Measurements from ENCODE around the gene CIRBP.

CIRBP gene

GRCh38 chr19:1282588-1283206 lies 13.6 kb downstream of the CIRBP start:
- DNase-seq = no peak

DNA sequence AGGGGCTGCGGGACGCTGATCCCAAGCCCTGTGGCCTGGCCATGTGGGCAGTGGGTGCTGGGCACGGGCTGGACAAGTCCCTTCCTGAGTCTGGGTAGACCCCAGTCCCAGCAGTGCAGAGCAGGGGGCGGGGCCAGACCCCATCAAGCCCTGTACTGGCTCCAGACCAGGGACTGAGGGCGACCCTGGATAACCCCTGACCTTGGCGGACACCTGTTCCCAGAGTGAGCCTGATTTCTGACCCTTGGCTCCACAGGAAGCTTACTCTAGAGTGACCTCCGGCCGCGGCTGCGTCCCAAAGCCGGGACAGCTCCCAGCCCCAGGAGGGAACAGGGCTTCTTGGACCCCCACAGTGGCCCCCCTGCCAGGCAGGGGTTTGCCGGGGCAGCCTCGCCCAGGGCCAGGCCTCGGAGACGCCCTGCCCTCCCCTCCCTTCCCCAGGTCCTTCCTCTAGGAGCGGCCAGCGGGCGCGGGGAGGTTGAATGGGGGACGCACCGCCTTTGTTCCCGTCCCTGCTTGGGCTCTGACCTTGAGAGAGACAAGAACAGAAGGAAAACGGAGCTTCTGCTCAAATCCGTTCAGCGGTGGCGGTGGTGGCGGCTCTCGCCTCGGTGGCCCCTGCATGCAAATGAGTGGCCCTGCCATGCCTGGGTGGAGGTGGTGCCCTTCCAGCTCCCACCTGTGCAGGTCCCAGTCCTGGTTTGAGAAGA lies 14.2 kb downstream of the CIRBP start:
- DNase-seq = no peak

DNA sequence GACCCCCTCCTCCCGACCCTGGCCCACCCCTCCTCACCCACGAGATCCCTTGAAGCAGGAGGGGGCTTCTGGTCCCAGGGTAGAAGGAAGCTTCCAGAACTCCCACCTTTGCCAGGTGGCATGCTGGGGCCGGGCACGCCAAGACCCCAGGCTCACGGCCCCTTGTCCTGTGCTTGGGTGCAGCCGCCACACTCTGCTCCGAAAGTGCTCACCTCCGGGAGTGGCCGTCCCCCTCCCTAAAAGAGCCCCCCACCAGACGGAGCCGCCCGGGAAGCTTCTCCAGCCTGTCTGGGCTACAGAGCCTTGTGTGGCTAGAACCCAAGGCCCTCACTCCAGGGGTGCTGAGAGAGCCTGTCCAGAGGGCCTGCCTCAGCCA lies 14.8 kb downstream of the CIRBP start:
- no peak for DNase-seq

GRCh38 chr19:1284293-1284978 lies 15.3 kb downstream of the CIRBP start:
- DNase-seq = no peak

DNA sequence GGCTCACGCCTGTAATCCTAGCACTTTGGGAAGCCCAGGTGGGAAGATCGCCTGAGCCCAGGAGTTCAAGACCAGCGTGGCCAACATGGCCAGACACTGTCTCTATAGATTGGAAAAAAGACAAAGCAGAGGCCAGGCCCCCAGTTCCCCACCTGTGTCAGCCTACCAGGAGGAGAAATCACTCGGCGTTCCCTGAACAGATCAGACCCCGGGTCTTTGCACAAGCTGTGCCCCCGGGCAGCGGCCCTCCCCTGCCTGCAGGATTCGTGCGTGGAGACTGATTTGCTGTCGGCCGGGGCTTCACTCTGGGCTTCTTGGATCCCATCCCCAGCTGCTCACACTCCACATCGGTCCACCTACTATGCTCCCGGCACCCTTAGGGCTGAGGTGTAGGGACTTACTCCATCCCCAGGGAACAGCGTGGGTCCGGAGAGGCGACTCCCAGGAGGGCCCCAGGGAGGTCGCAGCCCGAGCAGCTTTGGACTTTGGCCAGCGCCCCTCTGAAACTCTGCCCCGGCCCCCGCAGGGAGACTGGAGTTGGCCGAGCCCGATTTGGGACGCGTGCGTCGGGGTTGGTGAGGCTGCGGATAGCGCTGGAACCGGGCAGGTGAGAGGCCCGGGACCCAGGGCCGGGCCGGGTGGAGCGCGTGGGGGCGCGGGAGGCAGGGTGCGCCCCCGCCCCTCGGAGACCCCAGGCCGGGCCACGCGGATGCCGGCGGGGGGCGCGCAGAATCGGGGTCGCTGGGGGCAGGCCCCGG lies 16.0 kb downstream of the CIRBP start:
- DNase-seq = no peak

- no peak for DNase-seq
Measured at GRCh38 chr19:1285737-1286360, 16.7 kb downstream of the CIRBP start, which contains the start of gene EFNA2. TSS of gene EFNA2 (plus strand) at chr19:1285873. CDS start at chr19:1286169, 296 bp downstream.

GRCh38 chr19:1286487-1287353 lies 17.6 kb downstream of the CIRBP start:
- DNase-seq = no peak

DNA sequence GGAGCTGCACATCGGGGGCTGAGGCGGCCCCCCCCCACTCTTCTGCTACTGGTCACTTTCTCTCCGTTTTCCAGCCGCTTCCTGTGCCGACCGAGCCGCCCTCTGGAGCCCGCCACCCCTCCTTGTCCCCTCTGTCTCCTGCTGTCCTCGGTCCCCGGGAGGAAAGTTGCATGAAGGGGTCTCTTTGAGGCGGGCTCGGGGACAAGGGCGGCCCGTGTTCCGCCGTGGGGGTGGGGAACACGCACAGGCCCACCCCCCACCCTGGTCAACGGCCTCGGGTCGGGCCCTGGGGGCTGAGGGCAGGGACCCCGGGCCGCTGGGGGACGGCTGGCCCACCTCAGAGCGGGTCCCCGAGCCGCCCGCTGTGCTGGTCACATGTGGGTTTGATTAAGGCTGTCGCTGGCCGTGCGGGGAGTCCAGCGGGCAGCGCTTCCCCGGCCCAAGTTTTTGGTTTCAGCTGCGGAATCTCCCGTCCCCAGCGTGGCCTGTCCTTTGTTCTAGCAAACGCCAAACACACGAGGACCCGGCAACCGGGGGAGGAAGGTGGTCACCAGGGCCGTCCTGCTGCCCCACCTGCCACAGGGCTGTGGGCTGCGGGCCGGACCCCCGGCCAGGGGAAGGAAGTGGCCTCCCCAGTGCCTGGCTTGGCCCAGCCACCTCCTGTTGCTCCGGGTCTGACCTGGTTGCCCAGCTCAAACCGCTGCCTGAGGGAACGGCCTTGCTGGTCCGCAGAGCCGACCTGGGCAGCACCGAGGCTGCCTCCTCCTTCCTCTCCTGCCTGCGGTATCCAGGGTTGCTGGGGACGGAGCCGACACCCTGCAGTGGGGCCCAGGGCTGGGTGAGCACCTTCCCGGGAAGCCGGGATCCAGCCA lies 18.5 kb downstream of the CIRBP start:
- no peak for DNase-seq

- no peak for DNase-seq
Measured at GRCh38 chr19:1288226-1288612, 19.1 kb downstream of the CIRBP start.

- no peak for DNase-seq
Measured at GRCh38 chr19:1288833-1289685, 19.9 kb downstream of the CIRBP start.

DNA sequence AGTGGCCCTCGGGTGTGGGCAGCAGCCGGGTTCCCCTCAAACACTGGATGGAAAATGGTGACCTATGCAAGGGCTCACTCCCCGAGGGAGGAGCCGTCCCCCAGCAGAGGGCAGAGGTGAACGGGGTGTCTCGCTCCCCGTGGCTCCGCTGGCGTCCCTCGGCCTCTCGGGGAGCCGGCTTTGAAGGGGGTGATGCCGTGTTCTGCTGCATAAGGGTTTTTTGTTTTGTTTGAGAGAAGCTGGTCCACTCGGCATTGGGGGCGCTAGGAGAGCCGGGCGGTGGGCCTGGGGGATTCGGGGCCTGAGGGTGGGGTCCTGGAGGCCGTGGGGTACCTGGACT lies 20.5 kb downstream of the CIRBP start:
- DNase-seq = no peak

GRCh38 chr19:1290196-1290702 lies 21.1 kb downstream of the CIRBP start:
- no peak for DNase-seq

- no peak for DNase-seq
Measured at GRCh38 chr19:1290703-1291651, 21.8 kb downstream of the CIRBP start.

- no peak for DNase-seq
Measured at GRCh38 chr19:1291761-1292418, 22.8 kb downstream of the CIRBP start.

GRCh38 chr19:1292419-1293151 lies 23.5 kb downstream of the CIRBP start:
- no peak for DNase-seq

GRCh38 chr19:1293782-1294604 lies 24.9 kb downstream of the CIRBP start:
- DNase-seq = no peak
